CD4-positive, alpha-beta T cell treated with Interleukin-4 for 4 hours (primary cell): ENCODE results near the gene THSD4.

ENCODE experiments used
- DNase-seq: peaks from one replicate; pipeline ENCODE4 v3.0.0-alpha.2; 2020

The THSD4 gene

GRCh38 chr15:71098920-71099319, 16.4 kb upstream of the THSD4 start:
- no peak for DNase-seq

GRCh38 chr15:71103102-71103676, 12.1 kb upstream of the THSD4 start:
- DNase-seq = no peak

- DNase-seq = no peak
Observed at GRCh38 chr15:71104636-71105035, 10.6 kb upstream of the THSD4 start.

GRCh38 chr15:71105444-71105843, 9.8 kb upstream of the THSD4 start:
- DNase-seq = no peak

- no peak for DNase-seq
Observed at GRCh38 chr15:71106802-71107500, 8.3 kb upstream of the THSD4 start.

- DNase-seq = no peak
Observed at GRCh38 chr15:71107501-71107815, 7.8 kb upstream of the THSD4 start.

GRCh38 chr15:71109130-71109529, 6.1 kb upstream of the THSD4 start:
- DNase-seq = no peak

GRCh38 chr15:71109905-71110304, 5.4 kb upstream of the THSD4 start:
- no peak for DNase-seq

GRCh38 chr15:71110405-71111180, 4.7 kb upstream of the THSD4 start:
- no peak for DNase-seq

- DNase-seq = no peak
Observed at GRCh38 chr15:71111181-71111565, 4.1 kb upstream of the THSD4 start.

- no peak for DNase-seq
Observed at GRCh38 chr15:71111950-71112349, 3.3 kb upstream of the THSD4 start.

GRCh38 chr15:71112429-71112828, 2.8 kb upstream of the THSD4 start:
- DNase-seq = no peak

- no peak for DNase-seq
Observed at GRCh38 chr15:71114066-71114680, 1.1 kb upstream of the THSD4 start.

GRCh38 chr15:71115567-71116351, 488 bp downstream of the THSD4 start:
- no peak for DNase-seq

- DNase-seq = no peak
Observed at GRCh38 chr15:71116366-71116765, 1.1 kb downstream of the THSD4 start.

GRCh38 chr15:71116942-71117341, 1.7 kb downstream of the THSD4 start:
- no peak for DNase-seq

GRCh38 chr15:71117714-71118305, 2.5 kb downstream of the THSD4 start:
- DNase-seq = no peak

GRCh38 chr15:71118345-71118744, 3.1 kb downstream of the THSD4 start:
- no peak for DNase-seq

GRCh38 chr15:71118881-71119632, 3.8 kb downstream of the THSD4 start:
- DNase-seq = no peak

- no peak for DNase-seq
Observed at GRCh38 chr15:71120428-71120944, 5.2 kb downstream of the THSD4 start.

GRCh38 chr15:71121442-71121841, 6.2 kb downstream of the THSD4 start:
- no peak for DNase-seq
